HCT116 (cell line): ENCODE measurements around the gene LYVE1. TPM values are rescaled to one million over a fixed set of nuclear protein-coding genes. Genes with fewer than 3 reads are reported as not detected.

Source experiments
- ATAC-seq: fragments of 200-7000 bp; cut with Tn5 transposase; 2 replicates; pipeline ENCODE4 v1.9.1; 2020; ENCODE audit warnings: mild to moderate bottlenecking, moderate library complexity
- BruUV-seq: library from RNA; stranded (reverse); fragments of 400-500 nt; replicated peaks from 2 replicates; lab custom pipeline; 2021; lab: Mats Ljungman, UMichigan
- CTCF ChIA-PET: fragments of 300-600 bp; sonication (Branson Sonifier 250); formaldehyde crosslinking; loops from one replicate; lab custom pipeline; 2021; ENCODE audit warnings: antibody characterized with exemption; lab: Charles Lee
- POLR2A ChIA-PET: fragments of 300-600, 350-600 bp; sonication (Branson Sonifier 250); formaldehyde crosslinking; loops from one replicate; lab custom pipeline; 2021; ENCODE audit warnings: antibody characterized with exemption; lab: Charles Lee
- RAD21 ChIA-PET, 2 experiments: fragments of 300-600 bp; sonication (Branson Sonifier 250); formaldehyde crosslinking; loops; one replicate each; lab custom pipeline; 2023; ENCODE audit warnings: low total read pairs in 2 of 2; ENCODE audit not compliant: uncharacterized antibody in 2 of 2, unreplicated experiment in 2 of 2, low non-redundant PET in 1 of 2; lab: Charles Lee
- DNase-seq: peaks from one replicate; pipeline ENCODE4 v3.0.0-alpha.2; 2010; ENCODE audit warnings: low read depth, low spot score
- H2AFZ ChIP-seq: fragments of 200-600 bp; shearing (Covaris generic), sonication (generic); 2 replicates; pipeline ENCODE4 v1.6.1; 2017; ENCODE audit warnings: low read depth, mixed run types, mixed read lengths, antibody characterized with exemption, low read length; ENCODE audit not compliant: poor library complexity, severe bottlenecking
- H3K27ac ChIP-seq: 2 replicates; pipeline ENCODE4 v1.5.1; 2012; ENCODE audit warnings: low read depth, low read length
- H3K27me3 ChIP-seq: fragments of 200-600 bp; sonication (generic); 2 replicates; pipeline ENCODE4 v1.6.1; 2016; ENCODE audit warnings: mixed run types, low read length, mixed read lengths; ENCODE audit not compliant: insufficient read depth
- H3K36me3 ChIP-seq, 2 experiments: fragments of 200-500 bp in 1 of 2; fragments of 200-600 bp in 1 of 2; sonication (Bioruptor generic) in 1 of 2; sonication (generic) in 1 of 2; 2 replicates each; pipeline versions ENCODE4 v1.5.1 to v1.6.1; 2014 to 2016; ENCODE audit warnings: low read length in 2 of 2, inconsistent platforms in 1 of 2, mixed read lengths in 1 of 2, mixed run types in 1 of 2; ENCODE audit not compliant: insufficient read depth in 2 of 2, control insufficient read depth in 1 of 2
- H3K4me1 ChIP-seq, 2 experiments: fragments of 200-600 bp in 1 of 2; sonication (generic) in 1 of 2; 2 replicates each; pipeline versions ENCODE4 v1.5.1 to v1.6.1; 2012 to 2017; ENCODE audit warnings: low read length in 2 of 2, inconsistent platforms in 1 of 2, mild to moderate bottlenecking in 1 of 2, mixed read lengths in 1 of 2, mixed run types in 1 of 2, moderate library complexity in 1 of 2; ENCODE audit not compliant: insufficient read depth in 2 of 2, control insufficient read depth in 1 of 2
- H3K4me2 ChIP-seq: fragments of 200-600 bp; sonication (generic); 2 replicates; pipeline ENCODE4 v1.6.1; 2017; ENCODE audit warnings: mixed run types, low read length, mixed read lengths
- H3K4me3 ChIP-seq, 2 experiments: fragments of 200-600 bp in 1 of 2; sonication (generic) in 1 of 2; replicated peaks in 1 of 2; 2 replicates each; pipeline ENCODE4 v1.5.1; 2011 to 2016; ENCODE audit warnings: low read length in 2 of 2, control low read depth in 1 of 2, low read depth in 1 of 2, mild to moderate bottlenecking in 1 of 2, mixed read lengths in 1 of 2, mixed run types in 1 of 2
- H3K79me2 ChIP-seq: fragments of 200-600 bp; sonication (generic); 2 replicates; pipeline ENCODE4 v1.6.1; 2017; ENCODE audit warnings: mild to moderate bottlenecking, mixed run types, low read length, moderate library complexity, mixed read lengths; ENCODE audit not compliant: insufficient read depth
- H3K9ac ChIP-seq: fragments of 200-600 bp; sonication (generic); 2 replicates; pipeline ENCODE4 v1.6.1; 2016; ENCODE audit warnings: low read length, mixed read lengths
- H3K9me2 ChIP-seq: fragments of 200-600 bp; sonication (generic), shearing (Covaris generic); 2 replicates; pipeline ENCODE4 v1.6.1; 2017; ENCODE audit warnings: mixed run types, mild to moderate bottlenecking, moderate library complexity; ENCODE audit not compliant: insufficient read depth
- H3K9me3 ChIP-seq, 2 experiments: fragments of 200-500 bp in 1 of 2; fragments of 200-600 bp in 1 of 2; sonication (Bioruptor generic) in 1 of 2; sonication (generic) in 1 of 2; 2 replicates each; pipeline ENCODE4 v1.6.1; 2014 to 2017; ENCODE audit warnings: low read length in 2 of 2, mixed read lengths in 2 of 2, inconsistent platforms in 1 of 2, low read depth in 1 of 2, mild to moderate bottlenecking in 1 of 2, mixed run types in 1 of 2, moderate library complexity in 1 of 2; ENCODE audit not compliant: control insufficient read depth in 1 of 2, insufficient read depth in 1 of 2
- H4K20me1 ChIP-seq: fragments of 200-600 bp; sonication (generic), shearing (Covaris generic); 2 replicates; pipeline ENCODE4 v1.6.1; 2017; ENCODE audit warnings: mixed run types, mild to moderate bottlenecking, moderate library complexity; ENCODE audit not compliant: insufficient read depth
- CBX3 ChIP-seq: IDR thresholded peaks from 2 replicates; pipeline ENCODE4 v1.6.1; 2012; ENCODE audit warnings: low read depth
- CTCF ChIP-seq, 3 experiments: fragments of 200-600 bp in 1 of 3; sonication (generic) in 1 of 3; IDR thresholded peaks in 2 of 3; conservative IDR thresholded peaks in 1 of 3; 2 replicates each; pipeline ENCODE4 v1.5.1; 2012 to 2017; ENCODE audit warnings: low read depth in 2 of 3, low read length in 2 of 3, antibody characterized with exemption in 1 of 3, borderline replicate concordance in 1 of 3, control low read depth in 1 of 3, mild to moderate bottlenecking in 1 of 3, mixed read lengths in 1 of 3, mixed run types in 1 of 3, moderate library complexity in 1 of 3; ENCODE audit not compliant: insufficient read depth in 1 of 3
- ELF1 ChIP-seq: IDR thresholded peaks from 2 replicates; pipeline ENCODE4 v1.6.1; 2012; ENCODE audit warnings: low read depth, borderline replicate concordance
- EZH2 ChIP-seq: fragments of 200-600 bp; sonication (generic); IDR thresholded peaks from 2 replicates; pipeline ENCODE4 v1.6.1; 2017; ENCODE audit warnings: antibody characterized with exemption, mixed run types
- POLR2A ChIP-seq: IDR thresholded peaks from 2 replicates; pipeline ENCODE4 v1.7.0; 2011; ENCODE audit warnings: borderline replicate concordance; ENCODE audit not compliant: insufficient read depth, insufficient read length; ENCODE audit errors: extremely low read depth
- POLR2AphosphoS5 ChIP-seq: IDR thresholded peaks from 2 replicates; pipeline ENCODE4 v1.6.1; 2011; ENCODE audit warnings: mild to moderate bottlenecking, low read depth, low read length, moderate library complexity
- REST ChIP-seq: IDR thresholded peaks from 2 replicates; pipeline ENCODE4 v1.6.1; 2012; ENCODE audit warnings: low read depth
- SRF ChIP-seq: IDR thresholded peaks from 2 replicates; pipeline ENCODE4 v1.6.1; 2012; ENCODE audit warnings: low read depth
- intact Hi-C: fragments of 100-400 bp; cut with micrococcal nuclease; formaldehyde crosslinking; loops from 2 replicates; pipeline ENCODE4 v1.10.0; 2022
- total RNA-seq: library from RNA; stranded (reverse); gene quantifications from one replicate; pipeline ENCODE4 v1.2.1, GENCODE V29; 2021; ENCODE audit not compliant: unreplicated experiment

The LYVE1 gene
- total RNA-seq, 1 experiment from 2014 or later = 0.34 TPM

GRCh38 chr11:10617551-10617950 is 49.1 kb upstream of the LYVE1 start:
- Histone ChIP-seq H3K9me2 (no peaks in the 10 kb centered on the region), H3K27ac (no peak overlapping the region), H3K4me2 (no peak overlapping the region), H3K27me3 (no peaks in the 10 kb centered on the region), H3K79me2 (no peaks in the 10 kb centered on the region), H3K4me1 (peaks cover 5 to 23% of the 10 kb centered on the region in 2 experiments), H3K9me3 (no peaks in the 10 kb centered on the region), H4K20me1 (no peaks in the 10 kb centered on the region), H2AFZ (no peak overlapping the region), H3K4me3 (no peak overlapping the region), H3K36me3 (no peaks in the 10 kb centered on the region), H3K9ac (no peak overlapping the region)
- ChIA-PET CTCF (interaction anchor here (1.4 to 1.6 kb wide), 2 partner anchors 118 to 212 kb away, joined by 4 read pairs; no protein-coding TSS in a partner anchor), RAD21 (no interaction called here), POLR2A (no interaction called here)
- no TSS peak for BruUV-seq
- ATAC-seq (no peak), DNase-seq (no peak)
- TF ChIP-seq CTCF (IDR thresholded peaks at IDR 0.05 in 2 of 3, conservative IDR thresholded peaks at IDR 0.05 in 1 of 3; ENCODE audit: borderline replicate concordance in 1 of 3, insufficient read depth in 1 of 3, low read depth in 2 of 3, low read length in 2 of 3) (no peak), POLR2A (no peak), POLR2AphosphoS5 (no peak), SRF (no peak)
- intact Hi-C loops = no loop called here

- H3K27me3 ChIP-seq = no peaks in the 10 kb centered on the region
- no peaks in the 10 kb centered on the region for H3K79me2 ChIP-seq
- TF ChIP-seq REST (no peak), CBX3 (no peak), ELF1 (no peak), EZH2 (no peak)
- no peak overlapping the region for H3K4me3 ChIP-seq
- H3K9me2 ChIP-seq = no peaks in the 10 kb centered on the region
- intact Hi-C loops = no loop called here
- no peaks in the 10 kb centered on the region for H3K9me3 ChIP-seq
- CTCF ChIA-PET = no interaction called here
- no peak overlapping the region for H3K27ac ChIP-seq
- POLR2A ChIA-PET = no interaction called here
- H3K9ac ChIP-seq = no peak overlapping the region
- BruUV-seq = no TSS peak
- no peak for DNase-seq
- no peak overlapping the region for H3K4me2 ChIP-seq
- H2AFZ ChIP-seq = no peak overlapping the region
- no peak for ATAC-seq
- RAD21 ChIA-PET = no interaction called here
- H3K4me1 ChIP-seq = no peaks in the 10 kb centered on the region
- no peaks in the 10 kb centered on the region for H3K36me3 ChIP-seq
- no peaks in the 10 kb centered on the region for H4K20me1 ChIP-seq
Observed at GRCh38 chr11:10611979-10612862, 43.8 kb upstream of the LYVE1 start.
